Lung (tissue), 12 donors: ENCODE results near the gene UBL7. TPM values are rescaled to one million over a fixed set of nuclear protein-coding genes. Genes with fewer than 3 reads are reported as not detected.

Source experiments
- ATAC-seq: fragments of 200-7000 bp; cut with Tn5 transposase; one replicate; pipeline ENCODE4 v1.9.1; 2020; ENCODE audit warnings: moderate number of reproducible peaks; ENCODE audit not compliant: insufficient read depth, low FRiP score
- DNase-seq, 3 donors: peaks; one replicate each; pipeline ENCODE4 v3.0.0-alpha.2; 2013 to 2017
- H3K27ac ChIP-seq, 2 donors: one replicate each; pipeline ENCODE4 v1.5.1; 2013; ENCODE audit warnings: mild to moderate bottlenecking in 2 of 2, moderate library complexity in 2 of 2, control low read depth in 1 of 2, inconsistent platforms in 1 of 2, low read depth in 1 of 2, low read length in 1 of 2
- H3K27me3 ChIP-seq, 3 donors: one replicate each; pipeline ENCODE4 v1.5.1; 2013; ENCODE audit warnings: low read length in 2 of 3; ENCODE audit not compliant: control insufficient read depth in 3 of 3, insufficient read depth in 3 of 3
- H3K36me3 ChIP-seq, 4 donors: one replicate each; pipeline ENCODE4 v1.5.1; 2013; ENCODE audit warnings: low read length in 4 of 4, mild to moderate bottlenecking in 1 of 4, moderate library complexity in 1 of 4; ENCODE audit not compliant: control insufficient read depth in 4 of 4, insufficient read depth in 4 of 4
- H3K4me1 ChIP-seq, 5 donors: one replicate each; pipeline ENCODE4 v1.5.1; 2013; ENCODE audit warnings: low read length in 5 of 5, mild to moderate bottlenecking in 2 of 5, moderate library complexity in 1 of 5; ENCODE audit not compliant: control insufficient read depth in 5 of 5, insufficient read depth in 5 of 5
- H3K4me3 ChIP-seq: one replicate; pipeline ENCODE4 v1.5.1; 2013; ENCODE audit warnings: mild to moderate bottlenecking, control low read depth, moderate library complexity
- H3K9ac ChIP-seq, 2 donors: one replicate each; pipeline ENCODE4 v1.5.1; 2013; ENCODE audit warnings: low read length in 2 of 2, control low read depth in 1 of 2; ENCODE audit not compliant: insufficient read depth in 1 of 2
- H3K9me3 ChIP-seq, 4 donors: one replicate each; pipeline ENCODE4 v1.5.1; 2013; ENCODE audit warnings: low read length in 3 of 4, mild to moderate bottlenecking in 1 of 4, moderate library complexity in 1 of 4; ENCODE audit not compliant: control insufficient read depth in 4 of 4, insufficient read depth in 3 of 4
- CTCF ChIP-seq: IDR thresholded peaks from 2 replicates; pipeline ENCODE4 v1.5.1; 2012; ENCODE audit warnings: mild to moderate bottlenecking; ENCODE audit errors: control extremely low read depth, extremely low read depth
- WGBS, 2 donors: extraction: QIAGEN DNeasy Blood & Tissue Kit; methylation state at CpG; one replicate each; pipeline ENCODE4 v1.1.7; 2013; 5-methylcytosine and 5-hydroxymethylcytosine counted together
- polyA plus RNA-seq, 2 donors: library from polyadenylated mRNA; stranded (reverse); fragments of 200-250 nt; gene quantifications; one replicate each; pipeline ENCODE4 v1.2.1, GENCODE V29; 2013
- total RNA-seq, 2 donors: library from RNA; depleted of rRNA in 1 of 2; stranded (reverse); fragments of >200 nt in 1 of 2; gene quantifications; one replicate each; pipeline ENCODE4 v1.2.1, GENCODE V29; 2014 to 2021
- donor health status: control.
- donor health status: control.
- donor health status: Bipolar disorder and iron deficiency.
- donor health status: healthy.
- donor health status: DM: yes; HTN: yes; CAD: no.

UBL7 gene
- total and polyA plus RNA-seq, 4 donors, result 31.8 to 48.0 (median 40.4) TPM

DNA sequence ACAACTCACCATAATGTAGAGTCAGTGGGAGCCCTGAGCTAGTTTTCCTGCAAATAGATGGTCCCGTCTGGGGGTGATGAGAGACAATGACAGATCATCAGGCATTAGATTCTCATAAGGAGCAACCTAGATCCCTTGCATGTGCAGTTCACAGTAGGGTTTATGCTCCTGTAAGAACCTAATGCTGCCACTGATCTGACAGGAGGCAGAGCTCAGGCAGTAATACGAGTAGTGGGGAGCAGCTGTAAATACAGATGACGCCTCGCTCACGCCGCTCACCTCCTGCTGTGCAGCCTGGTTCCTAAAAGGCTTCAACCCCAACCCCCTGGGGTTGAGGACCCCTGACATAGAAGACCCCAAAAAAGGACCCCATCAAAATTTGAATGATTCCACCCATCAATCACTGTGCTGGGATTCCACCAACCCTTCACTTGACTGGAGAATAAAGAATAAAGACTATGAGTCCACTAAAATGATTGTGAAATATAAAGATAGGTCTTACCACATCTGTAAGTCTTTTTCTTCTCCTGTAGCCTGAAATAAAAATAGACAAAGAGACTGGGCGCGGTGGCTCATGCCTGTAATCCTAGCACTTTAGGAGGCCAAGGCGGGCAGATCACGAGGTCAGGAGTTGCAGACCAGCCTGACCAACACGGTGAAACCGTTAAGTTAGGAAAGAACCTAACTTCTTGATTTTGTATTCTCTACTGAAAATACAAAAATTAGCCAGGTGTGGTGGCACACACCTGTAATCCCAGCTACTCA, 9.9 kb upstream of the UBL7 start:
- no peak for ATAC-seq
- Histone ChIP-seq H3K9ac (no peak overlapping the region), H3K27ac (no peak overlapping the region), H3K27me3 (no peaks in the 10 kb centered on the region), H3K4me1 (no peaks in the 10 kb centered on the region), H3K9me3 (no peaks in the 10 kb centered on the region), H3K36me3 (peaks cover 0 to 5% (median 3%) of the 10 kb centered on the region in 4 donors), H3K4me3 (no peak overlapping the region)
- no peak for TF ChIP-seq CTCF
- no peak for DNase-seq
- 84 to 91% methylated on average over 12 of the region's 12 CpGs for WGBS, 2 donors

GRCh38 chr15:74468341-74469032, 7.5 kb upstream of the UBL7 start:
- no peak for TF ChIP-seq CTCF

DNA sequence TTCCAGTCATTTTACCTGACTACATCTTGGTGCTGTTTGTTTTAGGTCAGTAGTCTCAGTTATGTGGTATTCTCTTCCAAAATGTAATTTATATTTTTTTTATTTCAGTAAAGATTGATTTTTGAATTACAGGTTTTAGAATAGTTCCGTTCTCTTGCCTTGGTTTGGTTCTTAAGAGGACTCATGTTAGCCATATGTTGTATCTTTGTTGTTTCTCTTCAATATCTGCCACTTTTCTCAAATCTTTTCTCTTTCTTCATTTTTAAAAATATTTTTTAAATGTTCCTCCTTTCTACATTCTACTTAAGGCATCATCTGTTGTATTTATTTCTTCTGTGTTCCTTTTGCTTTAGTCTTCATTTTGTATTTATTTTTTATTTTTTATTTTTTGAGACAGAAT, 5.6 kb upstream of the UBL7 start:
- WGBS, 2 donors, result 100% methylated on average over 1 of the region's 1 CpG
- ATAC-seq (no peak), DNase-seq (no peak)
- TF ChIP-seq CTCF, result no peak
- Histone ChIP-seq H3K9ac (no peak overlapping the region), H3K9me3 (no peaks in the 10 kb centered on the region), H3K36me3 (peaks cover 0 to 4% (median 0%) of the 10 kb centered on the region in 4 donors), H3K4me3 (no peak overlapping the region), H3K27ac (no peak overlapping the region), H3K4me1 (peaks cover 0 to 15% (median 0%) of the 10 kb centered on the region in 5 donors), H3K27me3 (no peaks in the 10 kb centered on the region)

More at GRCh38 chr15:74468341-74469032, 7.5 kb upstream of the UBL7 start:
- H3K36me3 ChIP-seq, result peaks cover 0 to 4% (median 0%) of the 10 kb centered on the region in 4 donors
- no peak overlapping the region for H3K9ac ChIP-seq
- DNase-seq, result no peak
- no peaks in the 10 kb centered on the region for H3K27me3 ChIP-seq
- no peak overlapping the region for H3K27ac ChIP-seq
- WGBS, 2 donors, result 92 to 96% methylated on average over 6 of the region's 6 CpGs
- H3K9me3 ChIP-seq, result no peaks in the 10 kb centered on the region
- no peaks in the 10 kb centered on the region for H3K4me1 ChIP-seq
- H3K4me3 ChIP-seq, result no peak overlapping the region
- ATAC-seq, result no peak
